ENCODE measurements around the gene SYNC.

DNA sequence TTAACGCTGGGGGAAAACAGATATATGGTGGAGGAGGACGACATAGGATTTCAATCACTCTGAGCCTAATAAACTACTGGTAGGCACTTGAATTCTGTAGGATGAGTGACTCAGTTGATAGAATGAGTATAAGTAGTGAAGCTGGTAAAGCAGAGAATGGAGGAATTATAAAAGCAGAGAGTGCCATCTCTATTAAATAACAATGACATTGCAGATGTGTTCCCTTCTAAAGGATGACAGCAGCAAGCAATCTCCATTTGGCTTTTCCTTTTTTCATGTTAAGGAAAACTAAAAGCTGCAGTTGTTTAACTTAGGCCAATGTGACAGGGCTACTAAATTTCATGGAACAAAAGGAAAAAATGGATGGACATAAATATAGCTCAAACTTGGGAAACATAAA lies 69.7 kb downstream of the SYNC start:
- TF ChIP-seq POLR2A (IDR thresholded peaks at IDR 0.05): no peak
- TF ChIP-seq, protein P1, sequence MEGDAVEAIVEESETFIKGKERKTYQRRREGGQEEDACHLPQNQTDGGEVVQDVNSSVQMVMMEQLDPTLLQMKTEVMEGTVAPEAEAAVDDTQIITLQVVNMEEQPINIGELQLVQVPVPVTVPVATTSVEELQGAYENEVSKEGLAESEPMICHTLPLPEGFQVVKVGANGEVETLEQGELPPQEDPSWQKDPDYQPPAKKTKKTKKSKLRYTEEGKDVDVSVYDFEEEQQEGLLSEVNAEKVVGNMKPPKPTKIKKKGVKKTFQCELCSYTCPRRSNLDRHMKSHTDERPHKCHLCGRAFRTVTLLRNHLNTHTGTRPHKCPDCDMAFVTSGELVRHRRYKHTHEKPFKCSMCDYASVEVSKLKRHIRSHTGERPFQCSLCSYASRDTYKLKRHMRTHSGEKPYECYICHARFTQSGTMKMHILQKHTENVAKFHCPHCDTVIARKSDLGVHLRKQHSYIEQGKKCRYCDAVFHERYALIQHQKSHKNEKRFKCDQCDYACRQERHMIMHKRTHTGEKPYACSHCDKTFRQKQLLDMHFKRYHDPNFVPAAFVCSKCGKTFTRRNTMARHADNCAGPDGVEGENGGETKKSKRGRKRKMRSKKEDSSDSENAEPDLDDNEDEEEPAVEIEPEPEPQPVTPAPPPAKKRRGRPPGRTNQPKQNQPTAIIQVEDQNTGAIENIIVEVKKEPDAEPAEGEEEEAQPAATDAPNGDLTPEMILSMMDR (IDR thresholded peaks at IDR 0.05): no peak

Data from tibial nerve (tissue), 3 donors.